ENCODE results near the gene COPS6.

Gene COPS6

GRCh38 chr7:100093925-100094486 lies 5.2 kb downstream of the COPS6 start:
- DNase-seq (ENCODE audit: low spot score): no peak
- no peak overlapping the region for H4K91ac ChIP-seq (ENCODE audit: low read depth, low read length, poor library complexity)
- no peak overlapping the region for H3K4me2 ChIP-seq (ENCODE audit: insufficient read depth, low read length, poor library complexity, severe bottlenecking)
- no peaks in the 10 kb centered on the region for H3K9me3 ChIP-seq (replicated peaks in 1 of 2; ENCODE audit: control insufficient read depth in 2 of 2, insufficient read depth in 1 of 2, low read depth in 1 of 2, low read length in 2 of 2)
- no peak overlapping the region for H3K27ac ChIP-seq (replicated peaks; ENCODE audit: low read length)
- H3K4me3 ChIP-seq (ENCODE audit: low read length in 2 of 2): no peak overlapping the region
- H3K36me3 ChIP-seq (replicated peaks in 1 of 2; ENCODE audit: control insufficient read depth in 2 of 2, insufficient read depth in 2 of 2, low read length in 2 of 2): peaks cover 75 to 89% of the 10 kb centered on the region in 2 donors
- H3K4ac ChIP-seq (ENCODE audit: low read length): no peak overlapping the region
- no peak overlapping the region for H2AK5ac ChIP-seq (ENCODE audit: low read depth, low read length)
- H3K4me1 ChIP-seq (ENCODE audit: control insufficient read depth in 2 of 2, insufficient read depth in 1 of 2, low read depth in 1 of 2, low read length in 2 of 2): peaks cover 2 to 5% of the 10 kb centered on the region in 2 donors
- H3K27me3 ChIP-seq (ENCODE audit: control insufficient read depth in 3 of 3, insufficient read depth in 3 of 3, low read depth in 1 of 3, low read length in 3 of 3): no peaks in the 10 kb centered on the region
- no peak overlapping the region for H3K18ac ChIP-seq (ENCODE audit: low read length)
- H2AFZ ChIP-seq (ENCODE audit: low read length): no peak overlapping the region
- H2BK120ac ChIP-seq (ENCODE audit: low read depth, low read length): no peak overlapping the region
- no peak overlapping the region for H2BK12ac ChIP-seq (ENCODE audit: low read length)
- H3K79me1 ChIP-seq (ENCODE audit: low read depth, low read length): peaks cover 9% of the 10 kb centered on the region
- no CpG with 5 or more reads among the region's 16 CpGs for WGBS, 2 donors (ENCODE audit: extremely low coverage in 2 of 2, insufficient read length in 2 of 2, insufficient replicate concordance in 1 of 2)
- H3K14ac ChIP-seq (ENCODE audit: low read length): no peak overlapping the region
- H2BK15ac ChIP-seq (ENCODE audit: low read length): no peak overlapping the region
- no peak overlapping the region for H2BK5ac ChIP-seq (ENCODE audit: low read length)
- H3K9ac ChIP-seq (ENCODE audit: low read depth, low read length, poor library complexity): no peak overlapping the region
- peak overlapping the region; percentile 68 for H4K8ac ChIP-seq (ENCODE audit: low read depth, low read length)
- H3K23ac ChIP-seq (ENCODE audit: low read depth, low read length, poor library complexity): peak overlapping the region; percentile 87

GRCh38 chr7:100095289-100095688 lies 6.5 kb downstream of the COPS6 start:
- H3K4me2 ChIP-seq (ENCODE audit: insufficient read depth, low read length, poor library complexity, severe bottlenecking): no peak overlapping the region
- peaks cover 82 to 99% of the 10 kb centered on the region in 2 donors for H3K36me3 ChIP-seq (replicated peaks in 1 of 2; ENCODE audit: control insufficient read depth in 2 of 2, insufficient read depth in 2 of 2, low read length in 2 of 2)
- H3K9ac ChIP-seq (ENCODE audit: low read depth, low read length, poor library complexity): no peak overlapping the region
- H4K91ac ChIP-seq (ENCODE audit: low read depth, low read length, poor library complexity): no peak overlapping the region
- no peaks in the 10 kb centered on the region for H3K27me3 ChIP-seq (ENCODE audit: control insufficient read depth in 3 of 3, insufficient read depth in 3 of 3, low read depth in 1 of 3, low read length in 3 of 3)
- no peak overlapping the region for H2BK15ac ChIP-seq (ENCODE audit: low read length)
- no peak overlapping the region for H2BK120ac ChIP-seq (ENCODE audit: low read depth, low read length)
- no peaks in the 10 kb centered on the region for H3K9me3 ChIP-seq (replicated peaks in 1 of 2; ENCODE audit: control insufficient read depth in 2 of 2, insufficient read depth in 1 of 2, low read depth in 1 of 2, low read length in 2 of 2)
- H2AK5ac ChIP-seq (ENCODE audit: low read depth, low read length): no peak overlapping the region
- H3K23ac ChIP-seq (ENCODE audit: low read depth, low read length, poor library complexity): no peak overlapping the region
- no peak overlapping the region for H3K27ac ChIP-seq (replicated peaks; ENCODE audit: low read length)
- no peak overlapping the region for H3K18ac ChIP-seq (ENCODE audit: low read length)
- no CpG with 5 or more reads among the region's 9 CpGs for WGBS, 2 donors (ENCODE audit: extremely low coverage in 2 of 2, insufficient read length in 2 of 2, insufficient replicate concordance in 1 of 2)
- no peak overlapping the region for H3K4ac ChIP-seq (ENCODE audit: low read length)
- H2AFZ ChIP-seq (ENCODE audit: low read length): no peak overlapping the region
- no peak overlapping the region for H3K4me3 ChIP-seq (ENCODE audit: low read length in 2 of 2)
- no peak overlapping the region for H2BK12ac ChIP-seq (ENCODE audit: low read length)
- H3K79me1 ChIP-seq (ENCODE audit: low read depth, low read length): peaks cover 14% of the 10 kb centered on the region
- no peak for DNase-seq (ENCODE audit: low spot score)
- H2BK5ac ChIP-seq (ENCODE audit: low read length): no peak overlapping the region
- peaks cover 6 to 9% of the 10 kb centered on the region in 2 donors for H3K4me1 ChIP-seq (ENCODE audit: control insufficient read depth in 2 of 2, insufficient read depth in 1 of 2, low read depth in 1 of 2, low read length in 2 of 2)
- no peak overlapping the region for H4K8ac ChIP-seq (ENCODE audit: low read depth, low read length)
- no peak overlapping the region for H3K14ac ChIP-seq (ENCODE audit: low read length)

- no CpG with 5 or more reads among the region's 17 CpGs for WGBS, 2 donors (ENCODE audit: extremely low coverage in 2 of 2, insufficient read length in 2 of 2, insufficient replicate concordance in 1 of 2)
- no peak overlapping the region for H3K27ac ChIP-seq (replicated peaks; ENCODE audit: low read length)
Measured at GRCh38 chr7:100095704-100096103, 6.9 kb downstream of the COPS6 start.

GRCh38 chr7:100098913-100099312 lies 10.1 kb downstream of the COPS6 start:
- H3K36me3 ChIP-seq (replicated peaks in 1 of 2; ENCODE audit: control insufficient read depth in 2 of 2, insufficient read depth in 2 of 2, low read length in 2 of 2): peaks cover 54 to 71% of the 10 kb centered on the region in 2 donors

More at GRCh38 chr7:100095704-100096103, 6.9 kb downstream of the COPS6 start:
- Histone ChIP-seq H3K27me3 (ENCODE audit: control insufficient read depth in 3 of 3, insufficient read depth in 3 of 3, low read depth in 1 of 3, low read length in 3 of 3) (no peaks in the 10 kb centered on the region), H2AFZ (ENCODE audit: low read length) (no peak overlapping the region), H4K8ac (ENCODE audit: low read depth, low read length) (no peak overlapping the region), H2AK5ac (ENCODE audit: low read depth, low read length) (peak overlapping the region; percentile 17), H2BK120ac (ENCODE audit: low read depth, low read length) (no peak overlapping the region), H3K18ac (ENCODE audit: low read length) (no peak overlapping the region), H2BK5ac (ENCODE audit: low read length) (no peak overlapping the region), H3K23ac (ENCODE audit: low read depth, low read length, poor library complexity) (peak overlapping the region; percentile 86), H3K9ac (ENCODE audit: low read depth, low read length, poor library complexity) (peak overlapping the region; percentile 83), H3K36me3 (replicated peaks in 1 of 2; ENCODE audit: control insufficient read depth in 2 of 2, insufficient read depth in 2 of 2, low read length in 2 of 2) (peaks cover 78 to 95% of the 10 kb centered on the region in 2 donors), H3K4ac (ENCODE audit: low read length) (no peak overlapping the region), H3K9me3 (replicated peaks in 1 of 2; ENCODE audit: control insufficient read depth in 2 of 2, insufficient read depth in 1 of 2, low read depth in 1 of 2, low read length in 2 of 2) (no peaks in the 10 kb centered on the region), H3K4me3 (ENCODE audit: low read length in 2 of 2) (no peak overlapping the region), H3K4me2 (ENCODE audit: insufficient read depth, low read length, poor library complexity, severe bottlenecking) (no peak overlapping the region), H2BK12ac (ENCODE audit: low read length) (no peak overlapping the region), H3K79me1 (ENCODE audit: low read depth, low read length) (peaks cover 14% of the 10 kb centered on the region), H4K91ac (ENCODE audit: low read depth, low read length, poor library complexity) (no peak overlapping the region), H3K14ac (ENCODE audit: low read length) (no peak overlapping the region), H3K4me1 (ENCODE audit: control insufficient read depth in 2 of 2, insufficient read depth in 1 of 2, low read depth in 1 of 2, low read length in 2 of 2) (peaks cover 6 to 9% of the 10 kb centered on the region in 2 donors), H2BK15ac (ENCODE audit: low read length) (no peak overlapping the region)
- no peak for DNase-seq (ENCODE audit: low spot score)

More at GRCh38 chr7:100098913-100099312, 10.1 kb downstream of the COPS6 start:
- H3K27me3 ChIP-seq (ENCODE audit: control insufficient read depth in 3 of 3, insufficient read depth in 3 of 3, low read depth in 1 of 3, low read length in 3 of 3): no peaks in the 10 kb centered on the region
- no peak overlapping the region for H4K8ac ChIP-seq (ENCODE audit: low read depth, low read length)
- H3K4me3 ChIP-seq (ENCODE audit: low read length in 2 of 2): peak overlapping the region in 1 of 2 donors; percentile 99
- WGBS, 2 donors (ENCODE audit: extremely low coverage in 2 of 2, insufficient read length in 2 of 2, insufficient replicate concordance in 1 of 2): no CpG with 5 or more reads among the region's 10 CpGs
- H3K14ac ChIP-seq (ENCODE audit: low read length): no peak overlapping the region
- DNase-seq (ENCODE audit: low spot score): no peak
- no peak overlapping the region for H3K4me2 ChIP-seq (ENCODE audit: insufficient read depth, low read length, poor library complexity, severe bottlenecking)
- H3K4me1 ChIP-seq (ENCODE audit: control insufficient read depth in 2 of 2, insufficient read depth in 1 of 2, low read depth in 1 of 2, low read length in 2 of 2): peaks cover 10 to 20% of the 10 kb centered on the region in 2 donors
- H3K18ac ChIP-seq (ENCODE audit: low read length): no peak overlapping the region
- H3K27ac ChIP-seq (replicated peaks; ENCODE audit: low read length): no peak overlapping the region
- peak overlapping the region; percentile 37 for H3K9ac ChIP-seq (ENCODE audit: low read depth, low read length, poor library complexity)
- no peak overlapping the region for H2AK5ac ChIP-seq (ENCODE audit: low read depth, low read length)
- H4K91ac ChIP-seq (ENCODE audit: low read depth, low read length, poor library complexity): no peak overlapping the region
- H3K23ac ChIP-seq (ENCODE audit: low read depth, low read length, poor library complexity): no peak overlapping the region
- no peak overlapping the region for H2BK5ac ChIP-seq (ENCODE audit: low read length)
- H2BK12ac ChIP-seq (ENCODE audit: low read length): no peak overlapping the region
- H2BK120ac ChIP-seq (ENCODE audit: low read depth, low read length): no peak overlapping the region
- no peak overlapping the region for H3K4ac ChIP-seq (ENCODE audit: low read length)
- H3K79me1 ChIP-seq (ENCODE audit: low read depth, low read length): peaks cover 10% of the 10 kb centered on the region
- no peak overlapping the region for H2BK15ac ChIP-seq (ENCODE audit: low read length)
- H3K9me3 ChIP-seq (replicated peaks in 1 of 2; ENCODE audit: control insufficient read depth in 2 of 2, insufficient read depth in 1 of 2, low read depth in 1 of 2, low read length in 2 of 2): no peaks in the 10 kb centered on the region
- H2AFZ ChIP-seq (ENCODE audit: low read length): no peak overlapping the region
